NCI-H187 treated with DMSO at 0.1 percent for 48 hours (cell line): ENCODE measurements around the gene TRIM4.
"Not testable (repeated sequence)": the region's sequence is repeated elsewhere in the genome, so short reads cannot be mapped to it uniquely, and the experiment has no call there.

Experiments used
- DNase-seq: peaks from one replicate; lab custom pipeline; 2025; lab: John Stamatoyannopoulos, UW

TRIM4 gene

GRCh38 chr7:99919814-99920112 is 433 bp upstream of the TRIM4 start:
- DNase-seq: no peak

GRCh38 chr7:99910976-99911375 is 8.4 kb downstream of the TRIM4 start:
- no peak for DNase-seq

- no peak for DNase-seq
Observed at GRCh38 chr7:99901581-99901980, 17.7 kb downstream of the TRIM4 start.

GRCh38 chr7:99899830-99900519 is 19.4 kb downstream of the TRIM4 start:
- DNase-seq: no peak

- DNase-seq: no peak
Observed at GRCh38 chr7:99898836-99899235, 20.5 kb downstream of the TRIM4 start.

- no peak for DNase-seq
Observed at GRCh38 chr7:99898023-99898357, 21.3 kb downstream of the TRIM4 start.

GRCh38 chr7:99897322-99898022 is 21.9 kb downstream of the TRIM4 start:
- DNase-seq: no peak

GRCh38 chr7:99894738-99895137 is 24.6 kb downstream of the TRIM4 start:
- no peak for DNase-seq

GRCh38 chr7:99893280-99893679 is 26.1 kb downstream of the TRIM4 start:
- DNase-seq: no peak

- DNase-seq: not testable (repeated sequence)
Observed at GRCh38 chr7:99890348-99890747, 29.0 kb downstream of the TRIM4 start.

GRCh38 chr7:99888366-99888765 is 31.0 kb downstream of the TRIM4 start:
- DNase-seq: not testable (repeated sequence)

- DNase-seq: no peak
Observed at GRCh38 chr7:99881370-99881769, 38.0 kb downstream of the TRIM4 start.

GRCh38 chr7:99876933-99877332 is 42.4 kb downstream of the TRIM4 start, which contains the start of gene OR2AE1:
Gene OR2AE1, minus strand, starts transcription at chr7:99877033. Its CDS starts 0 bp downstream, at chr7:99877033.
- no peak for DNase-seq

- no peak for DNase-seq
Observed at GRCh38 chr7:99876491-99876890, 42.8 kb downstream of the TRIM4 start.

- DNase-seq: no peak
Observed at GRCh38 chr7:99868246-99868645, 51.1 kb downstream of the TRIM4 start.

GRCh38 chr7:99867477-99867876 is 51.9 kb downstream of the TRIM4 start:
- DNase-seq: not testable (repeated sequence)

- no peak for DNase-seq
Observed at GRCh38 chr7:99863847-99864440, 55.4 kb downstream of the TRIM4 start.

- DNase-seq: no peak
Observed at GRCh38 chr7:99860281-99861127, 58.8 kb downstream of the TRIM4 start.

GRCh38 chr7:99855236-99855635 is 64.1 kb downstream of the TRIM4 start:
- DNase-seq: no peak

- no peak for DNase-seq
Observed at GRCh38 chr7:99848420-99849216, 70.7 kb downstream of the TRIM4 start.

GRCh38 chr7:99844328-99844727 is 75.0 kb downstream of the TRIM4 start:
- DNase-seq: no peak

- no peak for DNase-seq
Observed at GRCh38 chr7:99843808-99844207, 75.5 kb downstream of the TRIM4 start.
